GM19193 (cell line): ENCODE measurements around the gene CPT2.

Experiments used
- POLR2A ChIP-seq: IDR thresholded peaks from 4 replicates; pipeline ENCODE4 v1.6.1; 2011; ENCODE audit not compliant: insufficient read depth, insufficient read length; ENCODE audit errors: extremely low read depth

CPT2 gene

GRCh38 chr1:53259932-53260331, 63.3 kb downstream of the CPT2 start:
- no peak for TF ChIP-seq POLR2A

GRCh38 chr1:53260631-53261247, 64.1 kb downstream of the CPT2 start:
- TF ChIP-seq POLR2A = no peak

- TF ChIP-seq POLR2A = no peak
Measured at GRCh38 chr1:53262000-53262399, 65.4 kb downstream of the CPT2 start.
